ENCODE measurements around the gene SLC39A8. TPM values are rescaled to one million over a fixed set of nuclear protein-coding genes. Genes with fewer than 3 reads are reported as not detected.

The SLC39A8 gene
- total RNA-seq, 1 experiment from 2014 or later, result 35.9 TPM

- TF ChIP-seq ZNF425 (CRISPR knock-in tag; conservative IDR thresholded peaks at IDR 0.05), result no peak
- no peak for TF ChIP-seq E2F4 (CRISPR knock-in tag; IDR thresholded peaks at IDR 0.05; ENCODE audit: borderline replicate concordance, low read depth)
- TF ChIP-seq FOXJ3 (CRISPR knock-in tag; IDR thresholded peaks at IDR 0.05; ENCODE audit: borderline replicate concordance), result no peak
- TF ChIP-seq EMX1 (CRISPR knock-in tag; IDR thresholded peaks at IDR 0.05), result no peak
- no peak for TF ChIP-seq FOXP1 (CRISPR knock-in tag; IDR thresholded peaks at IDR 0.05; ENCODE audit: borderline replicate concordance)
- TF ChIP-seq E2F1 (CRISPR knock-in tag; IDR thresholded peaks at IDR 0.05), result no peak
- TF ChIP-seq ZMAT4 (CRISPR knock-in tag; IDR thresholded peaks at IDR 0.05), result no peak
- TF ChIP-seq PRRX2 (CRISPR knock-in tag; IDR thresholded peaks at IDR 0.05), result no peak
- no peak for TF ChIP-seq ATF1 (CRISPR knock-in tag; IDR thresholded peaks at IDR 0.05)
- TF ChIP-seq FOXP4 (CRISPR knock-in tag; IDR thresholded peaks at IDR 0.05), result no peak
- no peak for TF ChIP-seq STAT6 (CRISPR knock-in tag; conservative IDR thresholded peaks at IDR 0.05; ENCODE audit: low read depth)
Observed at GRCh38 chr4:102272318-102272717, 73.0 kb downstream of the SLC39A8 start (continued).

GRCh38 chr4:102268355-102268754, 76.9 kb downstream of the SLC39A8 start:
- ATAC-seq (no peak), DNase-seq (ENCODE audit: low spot score) (no peak)
- H3K4me1 Mint-ChIP-seq, result peaks cover 21% of the 10 kb centered on the region
- TF ChIP-seq ZBTB21 (CRISPR knock-in tag; IDR thresholded peaks at IDR 0.05; ENCODE audit: borderline replicate concordance) (no peak), JAZF1 (CRISPR knock-in tag; IDR thresholded peaks at IDR 0.05) (no peak)
- ChIA-PET CTCF (no interaction called here), POLR2A (no interaction called here)
- peaks cover 9% of the 10 kb centered on the region; the same call in 1 of the 2 replicates for H3K36me3 Mint-ChIP-seq
- no peaks in the 10 kb centered on the region for H3K9me3 Mint-ChIP-seq
- H3K4me3 Mint-ChIP-seq, result no peak overlapping the region
- no peaks in the 10 kb centered on the region for H3K27me3 Mint-ChIP-seq (ENCODE audit: low read depth)
- H3K27ac Mint-ChIP-seq, result no peak overlapping the region
